Stimulated activated CD8-positive, alpha-beta memory T cell treated with anti-CD3 and anti-CD28 coated beads, Interleukin-7, amount 100 ng/mL, for 48 hours (primary cell): Measurements from ENCODE around the gene SMARCAL1.

ENCODE experiments used
- DNase-seq, 2 donors: peaks; one replicate each; pipeline ENCODE4 v3.0.0-alpha.2; 2020; ENCODE audit warnings: low read depth in 1 of 2; ENCODE audit errors: extremely low read depth in 1 of 2

Gene SMARCAL1

DNA sequence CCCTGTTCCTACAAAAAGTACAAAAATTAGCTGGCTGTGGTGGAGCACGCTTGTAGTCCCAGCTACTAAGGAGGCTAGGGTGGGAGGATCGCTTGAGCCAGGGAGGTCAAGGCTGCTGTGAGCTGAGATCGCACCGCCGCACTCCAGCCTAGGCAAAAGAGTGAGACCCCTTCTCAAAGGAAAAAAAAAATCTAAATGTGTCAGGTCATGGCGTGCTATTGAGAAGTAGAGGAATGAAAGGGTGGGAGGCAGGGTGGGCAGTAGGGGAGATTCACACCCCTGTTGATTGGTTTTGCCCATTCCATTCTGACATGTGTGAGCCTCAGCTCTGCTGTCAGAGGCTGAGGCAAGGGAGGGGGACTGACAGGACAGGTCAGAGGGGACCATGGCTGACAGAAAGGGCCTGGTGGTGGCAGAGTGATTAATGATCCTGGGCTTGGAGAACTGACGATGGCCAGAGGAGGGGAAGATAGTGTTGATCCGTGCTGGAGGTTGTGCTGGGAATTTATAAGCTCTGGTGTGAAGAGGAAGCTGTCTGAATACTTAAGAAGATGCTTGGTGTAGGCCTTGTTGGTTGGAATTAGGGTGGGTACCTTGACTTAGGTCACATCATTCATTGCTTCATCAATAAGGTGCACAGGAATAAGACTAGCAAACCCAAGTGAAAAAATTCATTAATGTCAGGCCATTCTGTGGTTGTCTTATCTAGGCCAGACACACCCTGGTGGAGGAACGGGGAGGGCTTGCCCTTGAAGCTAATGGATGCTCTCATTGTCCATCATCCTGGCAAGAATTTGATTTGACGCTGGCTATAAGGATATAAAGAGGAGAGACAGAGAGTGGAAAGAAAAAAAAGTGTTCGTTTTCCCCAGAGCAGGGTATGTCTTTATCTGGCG lies 19.1 kb upstream of the SMARCAL1 start:
- no peak for DNase-seq

DNA sequence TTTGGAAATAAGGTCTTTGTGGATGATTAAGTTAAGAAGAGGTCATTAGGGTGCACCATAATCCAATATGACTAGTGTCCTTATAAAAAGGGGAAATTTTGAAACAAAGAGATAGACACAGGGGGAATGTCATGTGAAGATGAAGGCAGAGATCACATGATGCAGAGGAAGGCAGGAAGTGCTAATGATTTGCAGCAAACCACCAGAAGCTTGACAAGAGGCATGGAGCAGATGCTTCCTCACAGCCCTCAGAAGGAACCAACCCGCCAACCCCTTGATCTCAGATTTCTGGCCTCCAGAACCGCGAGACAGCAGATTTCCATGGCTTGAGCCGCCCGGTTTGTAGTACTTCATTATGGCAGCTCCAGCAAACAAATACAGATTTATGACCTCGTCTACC lies 17.4 kb upstream of the SMARCAL1 start:
- no peak for DNase-seq

DNA sequence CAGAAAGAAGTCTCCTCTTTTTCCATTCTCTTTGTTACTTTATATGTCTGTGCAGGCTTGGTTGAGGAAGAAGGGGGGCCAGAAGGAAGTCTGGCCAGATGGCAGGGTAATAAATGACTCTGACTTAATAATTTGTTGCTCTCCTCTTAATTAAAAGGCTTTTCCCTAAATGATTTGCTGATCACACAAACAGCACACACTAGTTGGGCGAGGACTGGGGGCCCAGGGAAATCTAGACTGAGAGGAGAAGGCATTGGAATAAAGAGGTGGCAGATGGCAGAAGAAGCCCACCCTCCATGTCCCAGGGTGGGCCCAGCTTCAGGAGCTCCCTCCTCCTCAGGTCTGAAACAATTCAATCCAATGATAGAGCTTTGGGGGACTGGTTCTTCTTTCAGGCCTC lies 12.7 kb upstream of the SMARCAL1 start:
- no peak for DNase-seq

GRCh38 chr2:216402751-216403150 lies 9.5 kb upstream of the SMARCAL1 start:
- no peak for DNase-seq

DNA sequence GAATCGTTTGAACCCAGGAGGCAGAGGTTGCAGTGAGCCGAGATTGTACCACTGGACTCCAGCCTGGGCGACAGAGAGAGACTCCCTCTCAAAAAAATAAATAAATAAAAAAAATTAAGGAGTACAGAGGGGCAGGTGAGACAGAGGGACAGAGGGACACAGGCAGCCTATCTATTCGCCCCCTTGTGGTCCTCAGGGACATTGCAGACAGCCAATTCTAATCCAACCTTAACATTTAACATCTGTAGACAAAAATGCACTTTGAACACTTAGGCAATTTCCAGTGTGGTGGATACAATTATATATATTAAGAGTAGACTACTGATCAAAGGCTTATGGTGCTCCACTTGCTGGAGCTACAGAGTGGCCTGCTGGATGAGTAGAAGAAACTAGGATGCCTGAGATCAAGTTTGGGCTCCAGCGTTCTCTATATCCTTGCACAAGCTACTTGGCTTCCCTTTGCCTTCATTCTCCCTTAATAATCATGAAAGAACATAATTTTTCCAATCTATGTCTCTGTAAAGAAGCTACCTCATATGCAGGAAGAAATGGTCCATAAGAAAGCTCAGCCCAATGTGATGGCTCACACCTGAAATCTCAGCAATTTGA lies 8.2 kb upstream of the SMARCAL1 start:
- no peak for DNase-seq

GRCh38 chr2:216405588-216405987 lies 6.7 kb upstream of the SMARCAL1 start:
- no peak for DNase-seq

GRCh38 chr2:216406826-216407225 lies 5.5 kb upstream of the SMARCAL1 start:
- no peak for DNase-seq

DNA sequence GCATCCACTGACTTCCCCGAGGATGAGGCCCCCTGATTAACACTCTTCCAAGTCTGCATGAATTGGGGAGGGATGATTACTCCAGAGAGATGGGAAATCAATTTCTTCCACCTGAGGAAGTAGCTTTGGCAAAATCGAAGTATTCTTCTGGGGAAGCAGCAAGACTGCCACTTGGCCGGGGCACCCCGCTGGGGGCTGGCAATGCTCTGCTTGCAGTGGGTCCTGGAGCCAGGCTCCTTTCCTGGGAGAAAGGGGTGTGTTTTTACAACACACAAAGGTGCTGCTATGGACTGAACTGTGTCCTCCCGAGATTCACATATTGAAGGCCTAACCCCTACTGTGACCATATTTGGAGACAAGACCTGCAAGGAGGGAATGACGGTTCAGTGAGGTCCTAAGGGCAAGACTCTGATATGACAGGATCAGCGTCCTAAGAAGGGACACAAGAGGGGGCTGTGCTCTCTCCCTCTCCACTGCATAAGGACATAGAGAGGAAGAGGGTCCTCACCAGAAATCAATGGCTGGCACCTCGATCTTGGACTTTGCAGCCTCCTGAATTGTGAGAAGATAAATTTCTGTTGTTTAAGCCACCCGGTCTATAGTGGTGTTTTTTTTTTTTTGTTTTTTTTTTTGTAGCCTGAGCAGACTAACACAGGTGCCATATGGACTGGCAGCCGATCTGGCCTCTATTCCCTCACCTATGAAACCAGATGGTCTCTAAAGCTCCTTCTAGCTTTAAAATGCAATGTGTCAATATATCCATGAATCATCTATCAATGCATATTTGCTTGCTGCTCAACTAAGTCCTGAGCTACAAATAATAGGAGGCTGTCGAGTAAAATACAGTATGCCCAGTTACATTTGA lies 3.6 kb upstream of the SMARCAL1 start:
- DNase-seq: no peak

- DNase-seq: no peak
Measured at GRCh38 chr2:216410550-216410949, 1.7 kb upstream of the SMARCAL1 start.

DNA sequence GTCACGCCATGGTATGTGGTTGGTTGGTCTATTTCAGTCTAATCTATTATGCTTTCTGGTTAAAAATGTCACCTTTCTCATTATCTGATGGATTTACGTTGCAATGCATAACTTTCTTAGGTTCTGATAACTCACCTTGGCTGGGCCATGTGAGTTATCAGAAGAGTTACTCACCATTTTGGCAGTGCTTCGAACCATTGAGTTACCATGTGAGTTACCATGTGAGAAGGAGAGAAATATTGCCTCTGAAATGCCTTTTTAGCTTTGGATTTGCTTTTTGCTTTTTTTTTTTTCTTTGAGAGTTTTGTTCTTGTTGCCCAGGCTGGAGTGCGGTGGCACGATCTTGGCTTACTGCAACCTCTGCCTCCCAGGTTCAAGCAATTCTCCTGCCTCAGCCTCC lies 1.6 kb downstream of the SMARCAL1 start:
- DNase-seq: no peak

DNA sequence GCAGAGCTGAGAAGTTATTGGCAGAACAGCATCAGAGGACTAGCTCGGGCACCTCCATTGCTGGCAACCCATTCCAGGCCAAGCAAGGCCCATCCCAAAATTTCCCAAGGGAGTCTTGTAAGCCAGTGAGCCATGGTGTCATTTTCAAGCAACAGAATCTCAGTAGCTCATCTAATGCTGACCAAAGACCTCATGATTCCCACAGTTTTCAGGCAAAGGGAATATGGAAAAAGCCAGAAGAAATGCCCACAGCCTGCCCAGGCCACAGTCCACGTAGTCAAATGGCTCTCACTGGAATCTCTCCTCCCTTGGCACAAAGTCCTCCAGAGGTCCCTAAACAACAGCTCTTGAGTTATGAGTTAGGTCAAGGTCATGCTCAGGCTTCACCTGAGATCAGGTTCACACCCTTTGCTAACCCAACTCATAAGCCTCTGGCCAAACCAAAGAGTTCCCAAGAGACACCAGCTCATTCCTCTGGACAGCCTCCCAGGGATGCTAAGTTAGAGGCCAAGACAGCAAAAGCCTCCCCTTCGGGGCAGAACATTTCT lies 2.6 kb downstream of the SMARCAL1 start:
- no peak for DNase-seq

- no peak for DNase-seq
Measured at GRCh38 chr2:216415541-216415940, 3.3 kb downstream of the SMARCAL1 start.

DNA sequence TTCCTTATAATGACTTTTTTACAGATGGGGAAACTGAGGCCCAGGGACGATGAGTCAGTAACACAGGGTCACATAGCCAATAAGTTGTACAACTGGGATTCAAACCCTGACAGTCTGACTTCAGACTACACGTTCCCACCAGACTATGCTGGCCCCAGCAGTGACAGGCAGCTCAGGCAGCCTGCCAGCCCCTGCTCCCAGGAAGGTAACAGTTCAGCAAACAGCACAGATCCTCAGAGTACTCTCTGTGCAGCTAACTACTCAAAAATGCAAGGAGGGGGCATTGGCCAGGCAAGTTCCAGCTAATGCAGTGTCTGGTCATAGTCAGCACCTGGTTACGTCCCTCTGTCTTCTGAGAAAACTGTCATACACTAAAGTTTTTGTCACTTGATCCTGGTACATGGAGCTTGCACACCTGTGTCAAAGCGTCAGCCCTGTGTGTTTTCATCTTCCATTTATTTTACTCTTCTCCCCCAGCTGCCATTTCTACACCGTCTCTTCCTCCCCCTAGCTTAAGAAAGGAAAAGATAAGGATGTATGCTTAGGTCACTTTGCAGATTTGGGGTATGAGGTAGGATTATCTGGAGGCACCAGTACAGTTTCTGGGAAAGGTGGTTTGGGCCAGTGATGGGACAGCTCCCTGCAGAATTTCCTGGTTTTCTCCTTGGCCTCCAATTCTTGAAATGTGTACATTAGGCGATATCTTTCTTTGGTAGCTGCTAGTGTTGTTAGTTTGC lies 4.5 kb downstream of the SMARCAL1 start:
- no peak for DNase-seq

- DNase-seq: no peak
Measured at GRCh38 chr2:216418981-216419380, 6.7 kb downstream of the SMARCAL1 start.

GRCh38 chr2:216420367-216421101 lies 8.2 kb downstream of the SMARCAL1 start:
- no peak for DNase-seq

DNA sequence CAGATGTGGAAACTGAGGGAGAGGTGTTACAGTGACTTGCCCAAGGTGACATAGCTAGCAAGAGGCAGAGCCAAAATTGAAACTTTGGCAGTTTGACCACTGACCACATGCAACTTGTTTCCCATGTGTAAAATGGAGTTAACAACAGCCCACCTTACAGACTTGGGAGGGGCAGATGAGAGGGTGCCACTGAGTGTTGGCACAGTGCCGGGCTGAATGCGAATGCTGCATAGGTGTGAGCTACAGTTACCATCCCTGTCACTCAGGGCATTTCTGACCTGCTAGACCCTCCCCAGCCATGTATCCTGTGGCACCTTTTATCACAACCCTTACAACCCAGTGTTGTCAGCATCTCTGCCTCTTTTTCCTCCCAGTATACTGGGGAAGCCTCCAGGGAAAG lies 10.8 kb downstream of the SMARCAL1 start:
- DNase-seq: no peak

DNA sequence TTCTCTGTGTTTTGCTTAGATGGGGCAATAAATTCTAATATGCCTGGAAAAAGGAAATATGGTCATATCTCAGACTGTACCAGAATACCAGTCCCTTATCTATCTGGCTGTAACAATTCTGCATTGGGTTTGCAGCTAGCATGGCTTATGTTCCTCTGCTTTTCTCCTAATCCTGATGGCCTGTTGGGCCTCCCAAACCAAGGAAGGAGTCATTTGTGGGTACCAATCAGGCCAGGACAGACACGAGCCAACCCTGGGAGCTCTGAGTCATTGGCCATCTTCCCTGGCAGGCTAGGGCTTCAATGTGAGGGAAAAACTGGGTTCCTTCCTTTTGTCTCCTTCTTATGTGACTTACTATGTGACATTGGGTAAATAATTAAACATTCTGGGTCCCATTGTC lies 12.0 kb downstream of the SMARCAL1 start:
- no peak for DNase-seq

- DNase-seq: no peak
Measured at GRCh38 chr2:216425008-216425787, 12.9 kb downstream of the SMARCAL1 start.

DNA sequence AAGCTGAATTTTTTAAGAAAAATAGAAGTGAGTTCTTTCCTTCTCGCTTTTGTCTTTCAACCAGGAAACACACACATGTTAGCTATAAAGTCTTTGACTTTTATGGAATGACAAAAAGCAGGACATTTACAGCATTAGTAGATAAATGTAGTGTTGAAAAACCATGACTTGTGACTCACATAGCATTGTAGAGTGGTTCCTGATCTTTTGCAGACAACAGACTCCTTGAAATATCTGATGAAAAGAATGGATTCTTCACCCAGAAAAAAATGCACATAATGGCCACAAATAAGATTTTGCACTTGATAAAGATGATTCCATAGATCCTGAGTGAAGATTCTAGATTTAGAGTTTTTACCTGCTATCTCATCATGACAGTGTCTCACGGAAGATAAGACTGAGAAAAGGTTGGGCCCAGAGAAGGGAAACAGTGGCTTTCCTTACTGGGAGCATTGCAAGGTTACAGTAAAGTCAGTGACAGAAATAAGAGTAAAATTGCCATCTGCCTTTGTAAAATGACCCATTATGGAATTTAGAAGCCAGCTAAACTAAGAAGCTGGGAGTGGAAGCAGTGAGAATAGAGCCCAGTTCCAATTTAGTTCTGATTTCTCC lies 14.0 kb downstream of the SMARCAL1 start:
- DNase-seq: no peak
